ENCODE results near the gene LRRN1.

The LRRN1 gene

GRCh38 chr3:3847994-3848922, 49.0 kb downstream of the LRRN1 start:
- CTCF ChIA-PET: no interaction called here
- Histone ChIP-seq H3K27ac (ENCODE audit: insufficient read depth in 1 of 2, low read depth in 1 of 2, low read length in 2 of 2, poor library complexity in 1 of 2, severe bottlenecking in 2 of 2) (no peak overlapping the region), H3K4me1 (ENCODE audit: control extremely low read depth in 1 of 4, control insufficient read depth in 4 of 4, insufficient read depth in 4 of 4, low read length in 3 of 4) (no peaks in the 10 kb centered on the region), H3K36me3 (ENCODE audit: control insufficient read depth in 4 of 4, insufficient read depth in 4 of 4, low read length in 3 of 4) (peaks cover 0 to 20% (median 6%) of the 10 kb centered on the region in 4 experiments), H3K4me3 (ENCODE audit: control insufficient read depth in 1 of 7, extremely low read depth in 1 of 7, insufficient read depth in 4 of 7, low read depth in 2 of 7, low read length in 6 of 7) (no peak overlapping the region), H3K27me3 (replicated peaks in 2 of 5; ENCODE audit: control insufficient read depth in 4 of 5, insufficient read depth in 5 of 5, low read length in 4 of 5) (no peaks in the 10 kb centered on the region), H3K9me3 (ENCODE audit: control extremely low read depth in 1 of 5, control insufficient read depth in 4 of 5, insufficient read depth in 2 of 5, low read depth in 1 of 5, low read length in 4 of 5) (peaks cover 0 to 4% (median 0%) of the 10 kb centered on the region in 5 experiments)
- DNase-seq: no peak
- WGBS (ENCODE audit: insufficient coverage): 91% methylated on average over 4 of the region's 8 CpGs
- POLR2A ChIA-PET: no interaction called here

GRCh38 chr3:3848923-3849275, 49.7 kb downstream of the LRRN1 start:
- Histone ChIP-seq H3K9me3 (ENCODE audit: control extremely low read depth in 1 of 5, control insufficient read depth in 4 of 5, insufficient read depth in 2 of 5, low read depth in 1 of 5, low read length in 4 of 5) (peaks cover 0 to 4% (median 0%) of the 10 kb centered on the region in 5 experiments), H3K4me3 (ENCODE audit: control insufficient read depth in 1 of 7, extremely low read depth in 1 of 7, insufficient read depth in 4 of 7, low read depth in 2 of 7, low read length in 6 of 7) (no peak overlapping the region), H3K4me1 (ENCODE audit: control extremely low read depth in 1 of 4, control insufficient read depth in 4 of 4, insufficient read depth in 4 of 4, low read length in 3 of 4) (no peaks in the 10 kb centered on the region), H3K27ac (ENCODE audit: insufficient read depth in 1 of 2, low read depth in 1 of 2, low read length in 2 of 2, poor library complexity in 1 of 2, severe bottlenecking in 2 of 2) (no peak overlapping the region), H3K36me3 (ENCODE audit: control insufficient read depth in 4 of 4, insufficient read depth in 4 of 4, low read length in 3 of 4) (peaks cover 0 to 20% (median 6%) of the 10 kb centered on the region in 4 experiments), H3K27me3 (replicated peaks in 2 of 5; ENCODE audit: control insufficient read depth in 4 of 5, insufficient read depth in 5 of 5, low read length in 4 of 5) (no peaks in the 10 kb centered on the region)
- 97% methylated on average over 7 of the region's 8 CpGs for WGBS (ENCODE audit: insufficient coverage)
- ChIA-PET CTCF (no interaction called here), POLR2A (no interaction called here)
- no peak for DNase-seq

- Histone ChIP-seq H3K27ac (ENCODE audit: insufficient read depth in 1 of 2, low read depth in 1 of 2, low read length in 2 of 2, poor library complexity in 1 of 2, severe bottlenecking in 2 of 2) (no peak overlapping the region), H3K4me1 (ENCODE audit: control extremely low read depth in 1 of 4, control insufficient read depth in 4 of 4, insufficient read depth in 4 of 4, low read length in 3 of 4) (no peaks in the 10 kb centered on the region), H3K27me3 (replicated peaks in 2 of 5; ENCODE audit: control insufficient read depth in 4 of 5, insufficient read depth in 5 of 5, low read length in 4 of 5) (no peaks in the 10 kb centered on the region), H3K36me3 (ENCODE audit: control insufficient read depth in 4 of 4, insufficient read depth in 4 of 4, low read length in 3 of 4) (no peaks in the 10 kb centered on the region), H3K9me3 (ENCODE audit: control extremely low read depth in 1 of 5, control insufficient read depth in 4 of 5, insufficient read depth in 2 of 5, low read depth in 1 of 5, low read length in 4 of 5) (no peaks in the 10 kb centered on the region), H3K4me3 (ENCODE audit: control insufficient read depth in 1 of 7, extremely low read depth in 1 of 7, insufficient read depth in 4 of 7, low read depth in 2 of 7, low read length in 6 of 7) (no peak overlapping the region)
- peak in 2 of 3 donors; percentile 2 to 9 for DNase-seq
- ChIA-PET POLR2A (no interaction called here), CTCF (no interaction called here)
- WGBS (ENCODE audit: insufficient coverage): 97% methylated on average over 4 of the region's 4 CpGs
These were observed 52.5 kb downstream of the LRRN1 start for GRCh38 chr3:3851621-3852323.

- ChIA-PET POLR2A (no interaction called here), CTCF (interaction anchor here (1.2 kb wide), 1 partner anchor 29 kb away, joined by 3 read pairs; no protein-coding TSS in a partner anchor)
- Histone ChIP-seq H3K9me3 (ENCODE audit: control extremely low read depth in 1 of 5, control insufficient read depth in 4 of 5, insufficient read depth in 2 of 5, low read depth in 1 of 5, low read length in 4 of 5) (no peaks in the 10 kb centered on the region), H3K36me3 (ENCODE audit: control insufficient read depth in 4 of 4, insufficient read depth in 4 of 4, low read length in 3 of 4) (no peaks in the 10 kb centered on the region), H3K4me3 (ENCODE audit: control insufficient read depth in 1 of 7, extremely low read depth in 1 of 7, insufficient read depth in 4 of 7, low read depth in 2 of 7, low read length in 6 of 7) (no peak overlapping the region), H3K4me1 (ENCODE audit: control extremely low read depth in 1 of 4, control insufficient read depth in 4 of 4, insufficient read depth in 4 of 4, low read length in 3 of 4) (no peaks in the 10 kb centered on the region), H3K27ac (ENCODE audit: insufficient read depth in 1 of 2, low read depth in 1 of 2, low read length in 2 of 2, poor library complexity in 1 of 2, severe bottlenecking in 2 of 2) (no peak overlapping the region), H3K27me3 (replicated peaks in 2 of 5; ENCODE audit: control insufficient read depth in 4 of 5, insufficient read depth in 5 of 5, low read length in 4 of 5) (no peaks in the 10 kb centered on the region)
- WGBS (ENCODE audit: insufficient coverage): no CpG with 5 or more reads among the region's 1 CpG
- peak in 2 of 3 donors; percentile 2 to 8 for DNase-seq
These were observed 54.3 kb downstream of the LRRN1 start for GRCh38 chr3:3853544-3853943.

- no peak overlapping the region for H3K27ac ChIP-seq (ENCODE audit: insufficient read depth in 1 of 2, low read depth in 1 of 2, low read length in 2 of 2, poor library complexity in 1 of 2, severe bottlenecking in 2 of 2)
- no peaks in the 10 kb centered on the region for H3K36me3 ChIP-seq (ENCODE audit: control insufficient read depth in 4 of 4, insufficient read depth in 4 of 4, low read length in 3 of 4)
- no peaks in the 10 kb centered on the region for H3K27me3 ChIP-seq (replicated peaks in 2 of 5; ENCODE audit: control insufficient read depth in 4 of 5, insufficient read depth in 5 of 5, low read length in 4 of 5)
- H3K4me3 ChIP-seq (ENCODE audit: control insufficient read depth in 1 of 7, extremely low read depth in 1 of 7, insufficient read depth in 4 of 7, low read depth in 2 of 7, low read length in 6 of 7): no peak overlapping the region
- CTCF ChIA-PET: no interaction called here
- POLR2A ChIA-PET: no interaction called here
- DNase-seq: no peak
- H3K9me3 ChIP-seq (ENCODE audit: control extremely low read depth in 1 of 5, control insufficient read depth in 4 of 5, insufficient read depth in 2 of 5, low read depth in 1 of 5, low read length in 4 of 5): no peaks in the 10 kb centered on the region
- H3K4me1 ChIP-seq (ENCODE audit: control extremely low read depth in 1 of 4, control insufficient read depth in 4 of 4, insufficient read depth in 4 of 4, low read length in 3 of 4): no peaks in the 10 kb centered on the region
These were observed 55.8 kb downstream of the LRRN1 start for GRCh38 chr3:3855056-3855455.

- H3K4me3 ChIP-seq (ENCODE audit: control insufficient read depth in 1 of 7, extremely low read depth in 1 of 7, insufficient read depth in 4 of 7, low read depth in 2 of 7, low read length in 6 of 7): no peak overlapping the region
These were observed 61.0 kb downstream of the LRRN1 start for GRCh38 chr3:3860235-3860634.

GRCh38 chr3:3862534-3862933, 63.3 kb downstream of the LRRN1 start:
- peaks cover 0 to 4% (median 0%) of the 10 kb centered on the region in 5 experiments for H3K9me3 ChIP-seq (ENCODE audit: control extremely low read depth in 1 of 5, control insufficient read depth in 4 of 5, insufficient read depth in 2 of 5, low read depth in 1 of 5, low read length in 4 of 5)
- H3K36me3 ChIP-seq (ENCODE audit: control insufficient read depth in 4 of 4, insufficient read depth in 4 of 4, low read length in 3 of 4): no peaks in the 10 kb centered on the region
- H3K27me3 ChIP-seq (replicated peaks in 2 of 5; ENCODE audit: control insufficient read depth in 4 of 5, insufficient read depth in 5 of 5, low read length in 4 of 5): no peaks in the 10 kb centered on the region
- no peak for DNase-seq
- no peaks in the 10 kb centered on the region for H3K4me1 ChIP-seq (ENCODE audit: control extremely low read depth in 1 of 4, control insufficient read depth in 4 of 4, insufficient read depth in 4 of 4, low read length in 3 of 4)
- CTCF ChIA-PET: no interaction called here
- no peak overlapping the region for H3K4me3 ChIP-seq (ENCODE audit: control insufficient read depth in 1 of 7, extremely low read depth in 1 of 7, insufficient read depth in 4 of 7, low read depth in 2 of 7, low read length in 6 of 7)
- 100% methylated on average over 2 of the region's 5 CpGs for WGBS (ENCODE audit: insufficient coverage)
- H3K27ac ChIP-seq (ENCODE audit: insufficient read depth in 1 of 2, low read depth in 1 of 2, low read length in 2 of 2, poor library complexity in 1 of 2, severe bottlenecking in 2 of 2): no peak overlapping the region
- POLR2A ChIA-PET: no interaction called here

More at GRCh38 chr3:3860235-3860634, 61.0 kb downstream of the LRRN1 start:
- H3K9me3 ChIP-seq (ENCODE audit: control extremely low read depth in 1 of 5, control insufficient read depth in 4 of 5, insufficient read depth in 2 of 5, low read depth in 1 of 5, low read length in 4 of 5): peaks cover 0 to 4% (median 0%) of the 10 kb centered on the region in 5 experiments
- H3K27me3 ChIP-seq (replicated peaks in 2 of 5; ENCODE audit: control insufficient read depth in 4 of 5, insufficient read depth in 5 of 5, low read length in 4 of 5): no peaks in the 10 kb centered on the region
- ChIA-PET CTCF (no interaction called here), POLR2A (no interaction called here)
- no peak overlapping the region for H3K27ac ChIP-seq (ENCODE audit: insufficient read depth in 1 of 2, low read depth in 1 of 2, low read length in 2 of 2, poor library complexity in 1 of 2, severe bottlenecking in 2 of 2)
- WGBS (ENCODE audit: insufficient coverage): no CpG with 5 or more reads among the region's 2 CpGs
- H3K36me3 ChIP-seq (ENCODE audit: control insufficient read depth in 4 of 4, insufficient read depth in 4 of 4, low read length in 3 of 4): no peaks in the 10 kb centered on the region
- no peak for DNase-seq
- H3K4me1 ChIP-seq (ENCODE audit: control extremely low read depth in 1 of 4, control insufficient read depth in 4 of 4, insufficient read depth in 4 of 4, low read length in 3 of 4): no peaks in the 10 kb centered on the region
